KOPT-K1 (cell line): Measurements from ENCODE around the gene PLD1.

ENCODE experiments used
- H3K27ac ChIP-seq: fragments of 200-600 bp; sonication (generic); 2 replicates; pipeline ENCODE4 v1.5.1; 2016; ENCODE audit warnings: antibody characterized with exemption, mild to moderate bottlenecking, low read depth, low read length; ENCODE audit not compliant: poor library complexity, severe bottlenecking
- H3K36me3 ChIP-seq: fragments of 200-600 bp; sonication (generic); 2 replicates; pipeline ENCODE4 v1.5.1; 2017; ENCODE audit warnings: antibody characterized with exemption, mild to moderate bottlenecking, low read length, moderate library complexity; ENCODE audit not compliant: insufficient read depth
- H3K9me3 ChIP-seq: fragments of 200-600 bp; sonication (generic); 2 replicates; pipeline ENCODE4 v1.5.1; 2017; ENCODE audit warnings: antibody characterized with exemption, low read length, mild to moderate bottlenecking; ENCODE audit not compliant: insufficient read depth, poor library complexity, severe bottlenecking

PLD1 gene

GRCh38 chr3:171783626-171784025 lies 26.7 kb downstream of the PLD1 start:
- H3K27ac ChIP-seq = no peak overlapping the region
- H3K36me3 ChIP-seq = no peaks in the 10 kb centered on the region
- no peaks in the 10 kb centered on the region for H3K9me3 ChIP-seq

GRCh38 chr3:171783086-171783485 lies 27.2 kb downstream of the PLD1 start:
- H3K27ac ChIP-seq = no peak overlapping the region
- no peaks in the 10 kb centered on the region for H3K9me3 ChIP-seq
- H3K36me3 ChIP-seq = no peaks in the 10 kb centered on the region

- no peak overlapping the region for H3K27ac ChIP-seq
- no peaks in the 10 kb centered on the region for H3K9me3 ChIP-seq
- H3K36me3 ChIP-seq = no peaks in the 10 kb centered on the region
Measured at GRCh38 chr3:171782617-171783016, 27.7 kb downstream of the PLD1 start.

- H3K36me3 ChIP-seq = no peaks in the 10 kb centered on the region
Measured at GRCh38 chr3:171781711-171782127, 28.6 kb downstream of the PLD1 start.

GRCh38 chr3:171778493-171778892 lies 31.8 kb downstream of the PLD1 start:
- H3K27ac ChIP-seq = no peak overlapping the region

More at GRCh38 chr3:171781711-171782127, 28.6 kb downstream of the PLD1 start:
- Histone ChIP-seq H3K27ac (no peak overlapping the region), H3K9me3 (no peaks in the 10 kb centered on the region)

GRCh38 chr3:171777596-171777995 lies 32.7 kb downstream of the PLD1 start:
- Histone ChIP-seq H3K9me3 (no peaks in the 10 kb centered on the region), H3K36me3 (no peaks in the 10 kb centered on the region), H3K27ac (no peak overlapping the region)

More at GRCh38 chr3:171778493-171778892, 31.8 kb downstream of the PLD1 start:
- no peaks in the 10 kb centered on the region for H3K36me3 ChIP-seq
- no peaks in the 10 kb centered on the region for H3K9me3 ChIP-seq

- H3K9me3 ChIP-seq = no peaks in the 10 kb centered on the region
Measured at GRCh38 chr3:171776839-171777583, 33.3 kb downstream of the PLD1 start.

GRCh38 chr3:171776411-171776810 lies 33.9 kb downstream of the PLD1 start:
- H3K27ac ChIP-seq = no peak overlapping the region
- H3K9me3 ChIP-seq = no peaks in the 10 kb centered on the region
- no peaks in the 10 kb centered on the region for H3K36me3 ChIP-seq

More at GRCh38 chr3:171776839-171777583, 33.3 kb downstream of the PLD1 start:
- Histone ChIP-seq H3K36me3 (no peaks in the 10 kb centered on the region), H3K27ac (no peak overlapping the region)

GRCh38 chr3:171775943-171776342 lies 34.3 kb downstream of the PLD1 start:
- H3K9me3 ChIP-seq = no peaks in the 10 kb centered on the region
- no peak overlapping the region for H3K27ac ChIP-seq

GRCh38 chr3:171774521-171774920 lies 35.8 kb downstream of the PLD1 start:
- H3K36me3 ChIP-seq = no peaks in the 10 kb centered on the region
- H3K9me3 ChIP-seq = no peaks in the 10 kb centered on the region
- no peak overlapping the region for H3K27ac ChIP-seq

More at GRCh38 chr3:171775943-171776342, 34.3 kb downstream of the PLD1 start:
- H3K36me3 ChIP-seq = no peaks in the 10 kb centered on the region

GRCh38 chr3:171772427-171773056 lies 37.7 kb downstream of the PLD1 start:
- no peaks in the 10 kb centered on the region for H3K36me3 ChIP-seq
- no peak overlapping the region for H3K27ac ChIP-seq
- H3K9me3 ChIP-seq = no peaks in the 10 kb centered on the region

GRCh38 chr3:171770689-171771620 lies 39.3 kb downstream of the PLD1 start:
- Histone ChIP-seq H3K36me3 (no peaks in the 10 kb centered on the region), H3K27ac (no peak overlapping the region), H3K9me3 (no peaks in the 10 kb centered on the region)

GRCh38 chr3:171769461-171769860 lies 40.8 kb downstream of the PLD1 start:
- Histone ChIP-seq H3K36me3 (no peaks in the 10 kb centered on the region), H3K9me3 (no peaks in the 10 kb centered on the region), H3K27ac (no peak overlapping the region)

GRCh38 chr3:171768986-171769385 lies 41.3 kb downstream of the PLD1 start:
- Histone ChIP-seq H3K9me3 (no peaks in the 10 kb centered on the region), H3K27ac (no peak overlapping the region), H3K36me3 (no peaks in the 10 kb centered on the region)
